Spinal cord (tissue), 10 donors: ENCODE measurements around the gene DGKI. TPM values are rescaled to one million over a fixed set of nuclear protein-coding genes. Genes with fewer than 3 reads are reported as not detected.
"Not testable (repeated sequence)": the region's sequence is repeated elsewhere in the genome, so short reads cannot be mapped to it uniquely, and the experiment has no call there.

ENCODE experiments used
- DNase-seq, 6 donors: peaks; one replicate each; pipeline versions ENCODE4 v3.0.0 to v3.0.0-alpha.2; 2013 to 2015; ENCODE audit warnings: low spot score in 6 of 6, low read depth in 4 of 6
- H3K27ac ChIP-seq: one replicate; pipeline ENCODE4 v1.5.1; 2013; ENCODE audit warnings: low read depth, low read length, control low read depth
- H3K27me3 ChIP-seq: one replicate; pipeline ENCODE4 v1.6.1; 2013; ENCODE audit warnings: low read length; ENCODE audit not compliant: control insufficient read depth, insufficient read depth
- H3K36me3 ChIP-seq: one replicate; pipeline ENCODE4 v1.6.1; 2013; ENCODE audit warnings: low read length; ENCODE audit not compliant: control insufficient read depth, insufficient read depth
- H3K4me1 ChIP-seq: one replicate; pipeline ENCODE4 v1.6.1; 2013; ENCODE audit warnings: low read length; ENCODE audit not compliant: control insufficient read depth, insufficient read depth
- H3K4me3 ChIP-seq: one replicate; pipeline ENCODE4 v1.5.1; 2013; ENCODE audit warnings: low read depth, low read length, control low read depth
- H3K9me3 ChIP-seq: one replicate; pipeline ENCODE4 v1.6.1; 2013; ENCODE audit warnings: low read length; ENCODE audit not compliant: control insufficient read depth, insufficient read depth
- WGBS: methylation state at CpG from one replicate; pipeline ENCODE4 v1.1.5; 2013; ENCODE audit warnings: missing lambda C conversion rate; ENCODE audit not compliant: insufficient coverage; 5-methylcytosine and 5-hydroxymethylcytosine counted together
- polyA plus RNA-seq, 2 donors: library from polyadenylated mRNA; unstranded; fragments of 120-200 nt; gene quantifications; one replicate each; pipeline ENCODE4 v1.2.1, GENCODE V29; 2013; ENCODE audit not compliant: insufficient read length in 2 of 2
- total RNA-seq, 2 donors: library from RNA; depleted of rRNA in 1 of 2; stranded (reverse); fragments of 120-200 nt in 1 of 2; fragments of >200 nt in 1 of 2; gene quantifications; one replicate each; pipeline versions ENCODE4 v1.2.3 to v1.2.4, GENCODE V29; 2013 to 2014
- donor health status: healthy.

Gene DGKI
- total and polyA plus RNA-seq, 4 donors = 12.4 to 75.0 (median 22.7) TPM

DNA sequence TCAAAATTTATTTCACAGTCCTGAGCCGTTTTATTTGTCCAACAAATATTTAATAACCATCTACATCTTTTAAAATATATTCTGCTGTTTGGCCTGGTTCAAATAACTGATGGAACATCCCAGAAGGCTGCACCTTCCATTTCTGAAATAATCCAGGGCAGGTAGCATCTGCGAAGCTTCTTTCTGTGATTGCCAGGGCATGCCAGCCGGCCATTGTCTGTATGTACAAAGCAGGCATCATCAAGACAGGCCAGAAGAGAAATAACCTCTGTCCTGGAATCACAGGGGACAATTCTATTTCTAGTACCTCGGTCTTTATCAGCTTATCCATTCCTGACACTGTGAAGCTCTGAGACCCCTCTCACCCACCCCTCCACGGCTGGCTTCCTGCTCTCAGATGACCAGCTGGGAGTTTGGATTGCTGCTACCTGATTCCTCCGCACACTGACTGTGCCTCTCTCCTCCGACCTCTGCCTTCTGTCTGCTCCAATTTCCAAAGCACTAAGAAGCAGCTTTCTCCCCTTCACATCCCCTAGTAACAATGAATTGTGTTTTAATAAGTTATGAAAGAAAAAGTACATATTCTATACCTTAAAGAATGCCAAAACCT lies 8.0 kb downstream of the DGKI start:
- Histone ChIP-seq H3K9me3 (no peaks in the 10 kb centered on the region), H3K4me3 (no peak overlapping the region), H3K27me3 (no peaks in the 10 kb centered on the region), H3K4me1 (peaks cover 11% of the 10 kb centered on the region), H3K27ac (no peak overlapping the region), H3K36me3 (no peaks in the 10 kb centered on the region)
- DNase-seq = no peak
- 47% methylated on average over 4 of the region's 7 CpGs for WGBS

DNA sequence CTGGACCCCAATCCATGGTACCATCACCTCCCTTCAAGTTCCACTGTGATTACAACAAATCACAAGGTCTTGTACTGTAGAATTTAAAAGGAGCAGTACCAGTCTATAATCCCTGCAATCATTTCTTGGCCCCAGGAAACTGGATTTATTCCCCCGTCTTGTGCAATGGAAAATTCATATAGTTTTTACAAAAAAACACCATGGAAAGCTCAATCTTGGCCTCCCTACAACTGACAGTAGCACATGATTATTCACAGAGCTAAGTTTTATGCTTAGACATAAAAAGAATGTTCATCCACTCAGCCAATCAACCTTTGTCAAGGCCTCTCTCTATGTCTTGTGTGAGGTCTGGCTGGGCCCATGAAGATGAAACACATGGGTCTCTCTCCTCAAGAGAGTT lies 10.2 kb downstream of the DGKI start:
- peaks cover 14% of the 10 kb centered on the region for H3K9me3 ChIP-seq
- H3K27me3 ChIP-seq = no peaks in the 10 kb centered on the region
- no CpG with 5 or more reads among the region's 1 CpG for WGBS
- no peak overlapping the region for H3K4me3 ChIP-seq
- no peak for DNase-seq
- no peak overlapping the region for H3K27ac ChIP-seq
- H3K4me1 ChIP-seq = peaks cover 8% of the 10 kb centered on the region
- H3K36me3 ChIP-seq = no peaks in the 10 kb centered on the region

DNA sequence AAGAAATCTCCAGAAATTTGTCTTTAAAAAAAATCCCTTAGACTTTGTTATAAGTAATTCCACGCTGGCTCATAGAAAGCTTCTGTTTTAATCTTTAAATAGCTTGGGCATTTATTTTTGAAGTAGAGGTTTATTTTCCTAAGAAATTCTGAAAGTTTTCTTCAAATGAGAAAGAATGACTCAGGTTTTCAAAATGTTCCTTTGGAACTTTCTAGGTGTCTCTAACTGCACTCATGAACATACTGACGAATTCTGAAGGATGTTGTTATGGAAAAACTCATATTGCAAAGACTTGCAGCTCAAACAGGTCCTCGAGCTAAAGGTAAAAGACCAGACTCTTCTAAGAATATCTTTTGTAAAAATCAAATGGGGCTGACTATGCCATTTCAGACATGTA lies 10.7 kb downstream of the DGKI start:
- Histone ChIP-seq H3K4me3 (no peak overlapping the region), H3K4me1 (peaks cover 8% of the 10 kb centered on the region), H3K9me3 (peaks cover 14% of the 10 kb centered on the region), H3K36me3 (no peaks in the 10 kb centered on the region), H3K27ac (no peak overlapping the region), H3K27me3 (no peaks in the 10 kb centered on the region)
- 100% methylated on average over 2 of the region's 3 CpGs for WGBS
- no peak for DNase-seq

DNA sequence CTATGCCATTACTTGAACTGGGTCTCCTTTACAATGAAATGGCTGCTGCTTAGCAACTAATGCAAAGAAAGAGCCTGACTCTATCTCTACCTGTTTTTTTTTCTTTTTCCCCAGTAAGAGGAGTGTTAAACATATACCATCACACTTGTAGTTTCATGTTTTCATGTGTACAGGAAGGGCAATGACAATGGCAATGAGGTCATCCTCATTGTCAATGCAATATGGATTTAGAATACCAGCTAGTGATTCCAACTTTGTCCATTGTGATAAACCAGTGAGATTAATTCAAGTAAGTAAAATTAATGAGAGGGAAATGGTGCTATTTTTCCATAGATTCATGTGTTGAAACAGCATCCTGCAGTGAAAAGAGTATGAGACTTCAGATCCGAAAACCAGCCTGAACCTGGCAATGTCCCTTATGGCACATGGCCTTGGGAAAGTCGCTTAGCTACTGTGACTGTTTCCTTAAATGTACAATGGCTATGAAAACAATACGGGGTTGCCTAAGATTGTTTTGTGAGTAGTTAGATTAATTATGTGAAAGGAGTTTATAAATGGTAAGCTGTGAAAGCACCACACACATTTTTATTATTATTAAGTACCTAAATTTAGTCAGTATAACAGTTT lies 11.2 kb downstream of the DGKI start:
- Histone ChIP-seq H3K36me3 (no peaks in the 10 kb centered on the region), H3K4me3 (no peak overlapping the region), H3K4me1 (peaks cover 8% of the 10 kb centered on the region), H3K9me3 (peaks cover 14% of the 10 kb centered on the region), H3K27ac (no peak overlapping the region), H3K27me3 (no peaks in the 10 kb centered on the region)
- DNase-seq = no peak
- WGBS = 67% methylated on average over 1 of the region's 3 CpGs

DNA sequence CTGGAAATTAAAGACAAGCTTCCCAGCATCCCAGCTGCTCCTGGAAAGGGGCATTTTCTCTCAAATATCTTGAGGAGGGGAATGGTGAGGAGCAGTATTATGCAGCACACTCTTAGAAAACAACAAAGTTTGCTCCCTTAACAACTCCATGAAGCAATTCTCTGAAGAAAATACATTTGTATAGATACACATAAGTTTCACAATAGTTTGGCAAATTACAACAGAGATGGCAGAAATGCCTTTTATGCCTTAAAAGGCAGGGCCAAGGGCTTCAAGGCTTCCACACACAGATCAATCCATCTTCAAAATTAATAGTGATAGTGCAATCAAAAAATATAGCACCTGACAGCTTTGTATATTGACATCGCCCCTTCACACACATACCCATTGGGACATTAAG lies 12.2 kb downstream of the DGKI start:
- H3K9me3 ChIP-seq = peaks cover 14% of the 10 kb centered on the region
- H3K4me3 ChIP-seq = no peak overlapping the region
- no CpG with 5 or more reads among the region's 1 CpG for WGBS
- no peaks in the 10 kb centered on the region for H3K27me3 ChIP-seq
- no peak overlapping the region for H3K27ac ChIP-seq
- peaks cover 3% of the 10 kb centered on the region for H3K4me1 ChIP-seq
- no peak for DNase-seq
- no peaks in the 10 kb centered on the region for H3K36me3 ChIP-seq

DNA sequence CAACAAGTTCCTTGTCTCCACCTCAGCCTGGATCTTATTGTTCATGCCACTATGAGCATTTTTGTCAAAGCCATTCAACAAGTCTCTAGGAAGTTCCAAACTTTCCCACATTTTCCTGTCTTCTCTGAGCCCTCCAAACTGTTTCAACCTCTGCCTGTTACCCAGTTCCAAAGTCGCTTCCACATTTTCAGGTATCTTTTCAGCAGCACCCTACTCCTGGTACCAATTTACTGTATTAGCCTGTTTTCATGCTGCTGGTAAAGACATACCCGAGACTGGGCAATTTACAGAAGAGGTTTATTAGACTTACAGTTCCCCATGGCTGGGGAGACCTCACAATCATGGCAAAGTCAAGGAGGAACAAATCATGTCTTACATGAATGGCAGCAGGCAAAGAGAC lies 13.8 kb downstream of the DGKI start:
- WGBS = 100% methylated on average over 2 of the region's 2 CpGs
- H3K4me1 ChIP-seq, H3K27ac ChIP-seq, H3K27me3 ChIP-seq, DNase-seq, H3K36me3 ChIP-seq, H3K4me3 ChIP-seq: not testable (repeated sequence)
- peaks cover 14% of the 10 kb centered on the region for H3K9me3 ChIP-seq

DNA sequence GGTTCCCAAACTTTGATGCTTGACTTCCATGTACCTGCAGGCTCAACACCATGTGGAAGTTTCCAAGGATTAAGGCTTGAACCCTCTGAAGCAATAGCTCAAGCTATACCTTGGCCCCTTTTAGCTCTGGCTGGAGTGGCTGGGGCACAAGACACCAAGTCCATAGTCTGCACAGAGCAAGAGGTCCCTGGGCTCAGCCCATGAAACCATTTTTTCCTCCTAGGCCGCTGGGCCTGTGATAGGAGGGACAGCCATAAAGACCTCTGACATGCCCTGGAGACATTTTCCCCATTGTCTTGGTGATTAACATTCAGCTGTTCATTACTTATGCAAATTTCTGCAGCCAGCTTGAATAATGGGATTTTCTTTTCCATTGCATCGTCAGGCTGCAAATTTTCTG lies 14.4 kb downstream of the DGKI start:
- no peaks in the 10 kb centered on the region for H3K4me1 ChIP-seq
- no peak for DNase-seq
- WGBS = 83% methylated on average over 2 of the region's 2 CpGs

DNA sequence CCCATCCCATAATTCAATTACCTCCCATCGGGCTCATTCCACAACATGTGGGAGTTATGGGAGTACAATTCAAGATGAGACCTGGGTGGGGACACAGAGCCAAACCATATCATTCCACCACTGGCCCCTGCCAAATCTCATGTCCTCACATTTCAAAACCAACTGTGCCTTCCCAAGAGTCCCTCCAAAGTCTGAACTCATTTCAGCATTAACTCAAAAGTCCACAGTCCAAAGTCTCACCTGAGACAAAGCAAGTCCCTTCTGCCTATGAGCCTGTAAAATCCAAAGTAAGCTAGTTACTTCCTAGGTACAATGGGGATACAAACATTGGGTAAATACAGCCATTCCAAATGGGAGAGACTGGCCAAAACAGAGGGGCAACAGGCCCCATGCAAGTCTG lies 15.2 kb downstream of the DGKI start:
- not testable (repeated sequence) for DNase-seq, H3K4me3 ChIP-seq, H3K36me3 ChIP-seq, H3K4me1 ChIP-seq, H3K27me3 ChIP-seq, H3K27ac ChIP-seq
- 17% methylated on average over 1 of the region's 1 CpG for WGBS
- H3K9me3 ChIP-seq = peaks cover 14% of the 10 kb centered on the region

More for the DNA sequence above, 14.4 kb downstream of the DGKI start:
- Histone ChIP-seq H3K36me3 (no peaks in the 10 kb centered on the region), H3K4me3 (no peak overlapping the region), H3K27ac (no peak overlapping the region), H3K9me3 (peaks cover 14% of the 10 kb centered on the region), H3K27me3 (no peaks in the 10 kb centered on the region)

DNA sequence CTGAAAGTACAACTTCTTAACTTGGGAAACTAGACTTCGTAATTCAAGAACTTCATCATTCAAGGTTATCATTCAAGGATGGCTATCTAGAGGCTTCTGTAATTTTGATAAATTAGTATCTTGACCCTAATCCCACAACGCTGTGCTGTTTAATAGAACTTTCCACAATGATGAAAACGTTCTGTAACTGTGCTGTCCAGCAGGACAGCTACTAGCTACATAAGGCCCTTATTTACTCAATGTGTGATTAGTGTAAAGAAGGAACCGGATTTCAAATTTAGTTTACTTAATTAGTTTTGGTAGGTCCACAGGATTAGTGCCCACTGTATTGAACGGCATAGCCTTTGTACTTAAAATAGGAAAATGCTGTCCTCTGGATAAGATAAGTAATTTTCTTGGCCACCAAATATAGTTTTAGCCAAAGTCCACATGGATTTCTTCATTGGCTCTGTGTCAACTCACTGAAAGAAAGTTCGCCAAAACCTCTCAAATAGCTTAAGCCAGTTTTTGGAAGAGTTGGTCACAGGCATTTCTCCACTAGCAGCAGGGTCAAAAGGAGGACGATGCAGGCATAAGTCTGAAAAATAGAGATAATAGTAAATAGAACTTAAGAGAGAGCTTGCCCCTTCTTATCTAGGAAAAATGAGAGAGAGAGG lies 17.3 kb downstream of the DGKI start:
- Histone ChIP-seq H3K9me3 (peaks cover 14% of the 10 kb centered on the region), H3K27ac (no peak overlapping the region), H3K4me1 (no peaks in the 10 kb centered on the region), H3K36me3 (no peaks in the 10 kb centered on the region), H3K27me3 (no peaks in the 10 kb centered on the region), H3K4me3 (no peak overlapping the region)
- 83% methylated on average over 1 of the region's 7 CpGs for WGBS
- DNase-seq = no peak

DNA sequence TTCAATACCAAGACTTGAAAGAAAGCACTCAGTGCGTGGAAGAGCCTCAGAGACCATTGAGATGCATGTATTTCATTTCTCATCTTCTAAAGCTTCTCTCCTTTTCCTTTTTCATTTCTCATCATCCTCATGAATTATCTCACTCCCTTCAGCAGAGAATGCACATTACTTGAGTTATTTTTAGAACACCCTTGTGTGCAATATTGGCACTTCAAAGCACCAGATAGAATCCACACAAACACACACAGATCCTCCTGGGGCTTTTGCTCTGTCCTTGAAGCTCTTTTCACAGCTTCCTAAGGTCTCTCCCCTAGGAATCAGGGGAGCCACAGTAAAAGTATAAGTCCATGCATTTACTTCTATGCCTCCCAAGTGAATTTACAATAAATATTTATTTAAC lies 18.3 kb downstream of the DGKI start:
- peak in 1 of 6 donors; percentile 34 for DNase-seq
- WGBS = 82% methylated on average over 1 of the region's 1 CpG
- no peak overlapping the region for H3K4me3 ChIP-seq
- H3K27me3 ChIP-seq = no peaks in the 10 kb centered on the region
- H3K36me3 ChIP-seq = no peaks in the 10 kb centered on the region
- no peaks in the 10 kb centered on the region for H3K4me1 ChIP-seq
- peaks cover 13% of the 10 kb centered on the region for H3K9me3 ChIP-seq
- no peak overlapping the region for H3K27ac ChIP-seq
